Panc1 (cell line): Measurements from ENCODE around the gene OSBPL8. TPM values are rescaled to one million over a fixed set of nuclear protein-coding genes. Genes with fewer than 3 reads are reported as not detected.

Experiments used
- ATAC-seq: fragments of 200-7000 bp; cut with Tn5 transposase; 2 replicates; pipeline ENCODE4 v1.9.1; 2020; ENCODE audit warnings: mild to moderate bottlenecking, moderate library complexity
- BruUV-seq: library from RNA; stranded (reverse); fragments of 400-500 nt; replicated peaks from 2 replicates; lab custom pipeline; 2021; lab: Mats Ljungman, UMichigan
- CTCF ChIA-PET: fragments of 300-600 bp; sonication (Branson Sonifier 250); formaldehyde crosslinking; loops from one replicate; lab custom pipeline; 2022; ENCODE audit warnings: antibody characterized with exemption; lab: Charles Lee
- POLR2A ChIA-PET: fragments of 300-600 bp; sonication (Branson Sonifier 250); formaldehyde crosslinking; loops from one replicate; lab custom pipeline; 2022; ENCODE audit warnings: antibody characterized with exemption; lab: Charles Lee
- DNase-seq: peaks from one replicate; pipeline ENCODE4 v3.0.0-alpha.2; 2010; ENCODE audit warnings: low read depth, low spot score
- H3K27ac ChIP-seq: 2 replicates; pipeline ENCODE4 v1.5.1; 2011; ENCODE audit warnings: mild to moderate bottlenecking, low read length, inconsistent platforms
- H3K27me3 ChIP-seq: fragments of 200-500 bp; sonication (Bioruptor generic); 2 replicates; pipeline ENCODE4 v1.6.0; 2014; ENCODE audit warnings: low read length, inconsistent platforms; ENCODE audit not compliant: control insufficient read depth, insufficient read depth
- H3K36me3 ChIP-seq: fragments of 200-500 bp; sonication (Bioruptor generic); 2 replicates; pipeline ENCODE4 v1.5.1; 2014; ENCODE audit warnings: inconsistent platforms, mild to moderate bottlenecking, low read length, moderate library complexity; ENCODE audit not compliant: control insufficient read depth, insufficient read depth
- H3K4me1 ChIP-seq: 2 replicates; pipeline ENCODE4 v1.5.1; 2011; ENCODE audit warnings: inconsistent platforms, mild to moderate bottlenecking, low read length, moderate library complexity; ENCODE audit not compliant: control insufficient read depth, insufficient read depth
- H3K4me3 ChIP-seq, 2 experiments: 2 replicates each; pipeline ENCODE4 v1.5.1; 2011 to 2012; ENCODE audit warnings: low read depth in 2 of 2, low read length in 2 of 2, mild to moderate bottlenecking in 2 of 2, inconsistent platforms in 1 of 2, moderate library complexity in 1 of 2
- H3K9me3 ChIP-seq: fragments of 200-500 bp; sonication (Bioruptor generic); 2 replicates; pipeline ENCODE4 v1.5.1; 2014; ENCODE audit warnings: low read depth, mild to moderate bottlenecking, inconsistent platforms, low read length, moderate library complexity; ENCODE audit not compliant: control insufficient read depth, insufficient read depth
- CTCF ChIP-seq: fragments of 450-650 bp; IDR thresholded peaks from 2 replicates; pipeline ENCODE4 v1.5.1; 2017; ENCODE audit warnings: mild to moderate bottlenecking
- POLR2AphosphoS5 ChIP-seq: IDR thresholded peaks from 2 replicates; pipeline ENCODE4 v1.6.1; 2012; ENCODE audit warnings: mild to moderate bottlenecking, low read depth, low read length, moderate library complexity
- SIN3A ChIP-seq: IDR thresholded peaks from 2 replicates; pipeline ENCODE4 v1.6.1; 2012; ENCODE audit warnings: low read depth, mild to moderate bottlenecking, low read length, moderate library complexity, borderline replicate concordance; ENCODE audit not compliant: insufficient read depth
- TCF7L2 ChIP-seq: IDR thresholded peaks from 2 replicates; pipeline ENCODE4 v1.6.1; 2011; ENCODE audit warnings: mild to moderate bottlenecking, low read depth, low read length, inconsistent platforms
- in situ Hi-C: cut with HindIII; loops from 2 replicates; pipeline ENCODE4 v1.10.0; 2016; ENCODE audit warnings: low sequenced_read_pairs, low pct_unique_long_range_greater_than_20kb
- intact Hi-C: fragments of 100-400 bp; cut with micrococcal nuclease; formaldehyde crosslinking; loops from one replicate; pipeline ENCODE4 v1.10.0; 2022; ENCODE audit not compliant: unreplicated experiment
- total RNA-seq: library from RNA; stranded (reverse); gene quantifications from one replicate; pipeline ENCODE4 v1.2.1, GENCODE V29; 2021; ENCODE audit not compliant: unreplicated experiment
- TF ChIP-seq, protein P1 (sequence below), 2 experiments: IDR thresholded peaks; 2 replicates each; pipeline ENCODE4 v1.6.1; 2011 to 2012; ENCODE audit warnings: low read depth in 2 of 2, control low read depth in 1 of 2, low read length in 1 of 2, mild to moderate bottlenecking in 1 of 2, moderate library complexity in 1 of 2; ENCODE audit not compliant: insufficient read depth in 1 of 2

Gene OSBPL8
- total RNA-seq, 1 experiment from 2014 or later, result 76.9 TPM

GRCh38 chr12:76573840-76574373, 14.3 kb upstream of the OSBPL8 start:
- Histone ChIP-seq H3K27me3 (no peaks in the 10 kb centered on the region), H3K9me3 (no peaks in the 10 kb centered on the region), H3K4me3 (no peak overlapping the region), H3K27ac (no peak overlapping the region), H3K4me1 (no peaks in the 10 kb centered on the region), H3K36me3 (no peaks in the 10 kb centered on the region)
- DNase-seq (no peak), ATAC-seq (no peak)
- TF ChIP-seq POLR2AphosphoS5, result no peak
- TF ChIP-seq, protein P1, sequence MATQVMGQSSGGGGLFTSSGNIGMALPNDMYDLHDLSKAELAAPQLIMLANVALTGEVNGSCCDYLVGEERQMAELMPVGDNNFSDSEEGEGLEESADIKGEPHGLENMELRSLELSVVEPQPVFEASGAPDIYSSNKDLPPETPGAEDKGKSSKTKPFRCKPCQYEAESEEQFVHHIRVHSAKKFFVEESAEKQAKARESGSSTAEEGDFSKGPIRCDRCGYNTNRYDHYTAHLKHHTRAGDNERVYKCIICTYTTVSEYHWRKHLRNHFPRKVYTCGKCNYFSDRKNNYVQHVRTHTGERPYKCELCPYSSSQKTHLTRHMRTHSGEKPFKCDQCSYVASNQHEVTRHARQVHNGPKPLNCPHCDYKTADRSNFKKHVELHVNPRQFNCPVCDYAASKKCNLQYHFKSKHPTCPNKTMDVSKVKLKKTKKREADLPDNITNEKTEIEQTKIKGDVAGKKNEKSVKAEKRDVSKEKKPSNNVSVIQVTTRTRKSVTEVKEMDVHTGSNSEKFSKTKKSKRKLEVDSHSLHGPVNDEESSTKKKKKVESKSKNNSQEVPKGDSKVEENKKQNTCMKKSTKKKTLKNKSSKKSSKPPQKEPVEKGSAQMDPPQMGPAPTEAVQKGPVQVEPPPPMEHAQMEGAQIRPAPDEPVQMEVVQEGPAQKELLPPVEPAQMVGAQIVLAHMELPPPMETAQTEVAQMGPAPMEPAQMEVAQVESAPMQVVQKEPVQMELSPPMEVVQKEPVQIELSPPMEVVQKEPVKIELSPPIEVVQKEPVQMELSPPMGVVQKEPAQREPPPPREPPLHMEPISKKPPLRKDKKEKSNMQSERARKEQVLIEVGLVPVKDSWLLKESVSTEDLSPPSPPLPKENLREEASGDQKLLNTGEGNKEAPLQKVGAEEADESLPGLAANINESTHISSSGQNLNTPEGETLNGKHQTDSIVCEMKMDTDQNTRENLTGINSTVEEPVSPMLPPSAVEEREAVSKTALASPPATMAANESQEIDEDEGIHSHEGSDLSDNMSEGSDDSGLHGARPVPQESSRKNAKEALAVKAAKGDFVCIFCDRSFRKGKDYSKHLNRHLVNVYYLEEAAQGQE (IDR thresholded peaks at IDR 0.05; ENCODE audit: insufficient read depth in 1 of 2, low read depth in 2 of 2, low read length in 1 of 2), result no peak
- TF ChIP-seq SIN3A, result no peak
- no peak for TF ChIP-seq CTCF
- no peak for TF ChIP-seq TCF7L2
- no TSS peak for BruUV-seq
- intact Hi-C loops, result no loop called here
- ChIA-PET CTCF (no interaction called here), POLR2A (no interaction called here)
- in situ Hi-C loops, result no loop called here

DNA sequence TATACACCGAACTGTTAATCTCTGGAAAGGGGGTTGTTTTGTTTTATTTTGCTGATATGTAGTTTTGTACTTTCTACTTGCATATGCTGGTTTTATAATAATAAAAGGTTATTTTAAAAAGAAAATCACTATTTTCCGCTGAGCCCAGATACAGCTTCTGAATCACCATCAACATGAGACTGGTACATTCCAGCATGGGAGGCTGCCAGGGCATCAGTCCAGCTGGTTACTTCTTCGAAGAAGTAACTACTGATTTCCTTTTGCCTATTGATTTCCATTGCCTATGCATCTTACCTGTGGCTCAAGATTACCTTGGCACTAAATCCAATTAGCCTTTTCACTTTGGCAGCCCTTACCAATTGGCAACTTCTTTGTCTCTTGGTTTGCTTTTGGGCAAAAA, 11.7 kb upstream of the OSBPL8 start:
- DNase-seq, result no peak

More for the DNA sequence above, 11.7 kb upstream of the OSBPL8 start:
- H3K27ac ChIP-seq, result no peak overlapping the region
- no TSS peak for BruUV-seq
- no peaks in the 10 kb centered on the region for H3K4me1 ChIP-seq
- H3K4me3 ChIP-seq, result no peak overlapping the region
- H3K9me3 ChIP-seq, result no peaks in the 10 kb centered on the region
- intact Hi-C loops, result no loop called here
- TF ChIP-seq TCF7L2 (no peak), CTCF (no peak), SIN3A (no peak)
- TF ChIP-seq, protein P1 (IDR thresholded peaks at IDR 0.05; ENCODE audit: insufficient read depth in 1 of 2, low read depth in 2 of 2, low read length in 1 of 2), result no peak
- no peaks in the 10 kb centered on the region for H3K36me3 ChIP-seq
- H3K27me3 ChIP-seq, result no peaks in the 10 kb centered on the region
- ChIA-PET CTCF (no interaction called here), POLR2A (no interaction called here)
- ATAC-seq, result no peak
- in situ Hi-C loops, result no loop called here
